CD4-positive, alpha-beta T cell treated with Interleukin-15 for 4 hours (primary cell): ENCODE data around the gene PRKAG2.
"Not testable (repeated sequence)": the region's sequence is repeated elsewhere in the genome, so short reads cannot be mapped to it uniquely, and the experiment has no call there.

Experiments
- DNase-seq: peaks from one replicate; pipeline ENCODE4 v3.0.0-alpha.2; 2020; ENCODE audit warnings: low spot score

The PRKAG2 gene

GRCh38 chr7:151850491-151851124, 26.3 kb downstream of the PRKAG2 start:
- DNase-seq = no peak

- DNase-seq = no peak
Observed at GRCh38 chr7:151849879-151850260, 27.0 kb downstream of the PRKAG2 start.

- DNase-seq = no peak
Observed at GRCh38 chr7:151849008-151849878, 27.7 kb downstream of the PRKAG2 start.

- no peak for DNase-seq
Observed at GRCh38 chr7:151847681-151848081, 29.2 kb downstream of the PRKAG2 start.

- DNase-seq = no peak
Observed at GRCh38 chr7:151847136-151847535, 29.8 kb downstream of the PRKAG2 start.

GRCh38 chr7:151845412-151846205, 31.3 kb downstream of the PRKAG2 start:
- no peak for DNase-seq

GRCh38 chr7:151844825-151845200, 32.1 kb downstream of the PRKAG2 start:
- no peak for DNase-seq

GRCh38 chr7:151844071-151844824, 32.7 kb downstream of the PRKAG2 start:
- DNase-seq = no peak

- DNase-seq = no peak
Observed at GRCh38 chr7:151843181-151843580, 33.7 kb downstream of the PRKAG2 start.

GRCh38 chr7:151841395-151842051, 35.4 kb downstream of the PRKAG2 start:
- not testable (repeated sequence) for DNase-seq

GRCh38 chr7:151840088-151840910, 36.6 kb downstream of the PRKAG2 start:
- no peak for DNase-seq

GRCh38 chr7:151839451-151839921, 37.4 kb downstream of the PRKAG2 start:
- DNase-seq = no peak

GRCh38 chr7:151838861-151839381, 38.0 kb downstream of the PRKAG2 start:
- DNase-seq = peak; percentile 63

- no peak for DNase-seq
Observed at GRCh38 chr7:151838072-151838471, 38.8 kb downstream of the PRKAG2 start.

GRCh38 chr7:151837285-151838042, 39.5 kb downstream of the PRKAG2 start:
- DNase-seq = no peak

GRCh38 chr7:151836927-151837205, 40.0 kb downstream of the PRKAG2 start:
- no peak for DNase-seq

GRCh38 chr7:151836191-151836926, 40.6 kb downstream of the PRKAG2 start:
- DNase-seq = no peak

GRCh38 chr7:151835636-151836035, 41.3 kb downstream of the PRKAG2 start:
- no peak for DNase-seq
